T-helper 1 cell treated with Interleukin-12 subunit alpha and Interleukin-12 subunit beta and Interleukin-4 antibody, amounts not matched to agents 30 μg/mL and 1 μg/mL, for 36 hours (primary cell): ENCODE measurements around the gene IFT122.
"Not testable (repeated sequence)": the region's sequence is repeated elsewhere in the genome, so short reads cannot be mapped to it uniquely, and the experiment has no call there.

Source experiments
- H3K27ac Mint-ChIP-seq: one replicate; pipeline ENCODE4 v1.8.0; 2021; ENCODE audit warnings: mild to moderate bottlenecking, mixed read lengths
- H3K27me3 Mint-ChIP-seq: one replicate; pipeline ENCODE4 v1.8.0; 2021; ENCODE audit warnings: low read depth, mixed read lengths
- H3K36me3 Mint-ChIP-seq: one replicate; pipeline ENCODE4 v1.8.0; 2021; ENCODE audit warnings: low read depth, mixed read lengths
- H3K4me1 Mint-ChIP-seq: one replicate; pipeline ENCODE4 v1.8.0; 2021; ENCODE audit warnings: low read depth, mixed read lengths
- H3K4me3 Mint-ChIP-seq: one replicate; pipeline ENCODE4 v1.8.0; 2021; ENCODE audit warnings: mild to moderate bottlenecking, moderate library complexity, mixed read lengths
- H3K9me3 Mint-ChIP-seq: one replicate; pipeline ENCODE4 v1.8.0; 2021; ENCODE audit warnings: mixed read lengths

Gene IFT122

GRCh38 chr3:129498603-129499488 lies 58.8 kb downstream of the IFT122 start:
- not testable (repeated sequence) for H3K4me1 Mint-ChIP-seq, H3K36me3 Mint-ChIP-seq, H3K4me3 Mint-ChIP-seq, H3K9me3 Mint-ChIP-seq, H3K27ac Mint-ChIP-seq, H3K27me3 Mint-ChIP-seq

- H3K4me1 Mint-ChIP-seq, H3K27me3 Mint-ChIP-seq, H3K27ac Mint-ChIP-seq: not testable (repeated sequence)
Measured at GRCh38 chr3:129499604-129500333, 59.7 kb downstream of the IFT122 start.

GRCh38 chr3:129500334-129500658 lies 60.3 kb downstream of the IFT122 start:
- Mint-ChIP-seq H3K4me3 (no peak overlapping the region), H3K27ac (no peak overlapping the region), H3K9me3 (no peaks in the 10 kb centered on the region), H3K36me3 (no peaks in the 10 kb centered on the region), H3K4me1 (no peaks in the 10 kb centered on the region), H3K27me3 (no peaks in the 10 kb centered on the region)

More at GRCh38 chr3:129499604-129500333, 59.7 kb downstream of the IFT122 start:
- not testable (repeated sequence) for H3K4me3 Mint-ChIP-seq, H3K9me3 Mint-ChIP-seq, H3K36me3 Mint-ChIP-seq

GRCh38 chr3:129501630-129502029 lies 61.6 kb downstream of the IFT122 start:
- Mint-ChIP-seq H3K4me1 (no peaks in the 10 kb centered on the region), H3K9me3 (no peaks in the 10 kb centered on the region), H3K4me3 (no peak overlapping the region), H3K27ac (no peak overlapping the region), H3K36me3 (no peaks in the 10 kb centered on the region), H3K27me3 (no peaks in the 10 kb centered on the region)

- no peak overlapping the region for H3K27ac Mint-ChIP-seq
Measured at GRCh38 chr3:129502641-129503408, 62.8 kb downstream of the IFT122 start.

GRCh38 chr3:129503471-129504291 lies 63.7 kb downstream of the IFT122 start:
- Mint-ChIP-seq H3K27me3 (no peaks in the 10 kb centered on the region), H3K36me3 (no peaks in the 10 kb centered on the region), H3K27ac (no peak overlapping the region), H3K4me3 (no peak overlapping the region), H3K9me3 (no peaks in the 10 kb centered on the region), H3K4me1 (no peaks in the 10 kb centered on the region)

More at GRCh38 chr3:129502641-129503408, 62.8 kb downstream of the IFT122 start:
- no peaks in the 10 kb centered on the region for H3K4me1 Mint-ChIP-seq
- no peaks in the 10 kb centered on the region for H3K36me3 Mint-ChIP-seq
- no peaks in the 10 kb centered on the region for H3K9me3 Mint-ChIP-seq
- H3K27me3 Mint-ChIP-seq, result no peaks in the 10 kb centered on the region
- H3K4me3 Mint-ChIP-seq, result no peak overlapping the region

GRCh38 chr3:129504471-129505100 lies 64.6 kb downstream of the IFT122 start:
- H3K36me3 Mint-ChIP-seq, result no peaks in the 10 kb centered on the region
- no peaks in the 10 kb centered on the region for H3K9me3 Mint-ChIP-seq

GRCh38 chr3:129505341-129505740 lies 65.3 kb downstream of the IFT122 start:
- no peaks in the 10 kb centered on the region for H3K9me3 Mint-ChIP-seq
- no peaks in the 10 kb centered on the region for H3K27me3 Mint-ChIP-seq
- no peak overlapping the region for H3K27ac Mint-ChIP-seq
- H3K36me3 Mint-ChIP-seq, result no peaks in the 10 kb centered on the region
- H3K4me1 Mint-ChIP-seq, result no peaks in the 10 kb centered on the region
- no peak overlapping the region for H3K4me3 Mint-ChIP-seq

More at GRCh38 chr3:129504471-129505100, 64.6 kb downstream of the IFT122 start:
- Mint-ChIP-seq H3K27me3 (no peaks in the 10 kb centered on the region), H3K4me3 (no peak overlapping the region), H3K4me1 (no peaks in the 10 kb centered on the region), H3K27ac (no peak overlapping the region)

- H3K4me1 Mint-ChIP-seq, result peaks cover 5% of the 10 kb centered on the region
- no peak overlapping the region for H3K27ac Mint-ChIP-seq
- no peaks in the 10 kb centered on the region for H3K9me3 Mint-ChIP-seq
- no peaks in the 10 kb centered on the region for H3K36me3 Mint-ChIP-seq
- no peaks in the 10 kb centered on the region for H3K27me3 Mint-ChIP-seq
- H3K4me3 Mint-ChIP-seq, result no peak overlapping the region
Measured at GRCh38 chr3:129506231-129506742, 66.3 kb downstream of the IFT122 start.

- Mint-ChIP-seq H3K4me1 (peaks cover 5% of the 10 kb centered on the region), H3K4me3 (no peak overlapping the region), H3K36me3 (no peaks in the 10 kb centered on the region), H3K9me3 (no peaks in the 10 kb centered on the region), H3K27me3 (no peaks in the 10 kb centered on the region), H3K27ac (no peak overlapping the region)
Measured at GRCh38 chr3:129507181-129507831, 67.3 kb downstream of the IFT122 start.

GRCh38 chr3:129512595-129512994 lies 72.6 kb downstream of the IFT122 start:
- Mint-ChIP-seq H3K4me3 (no peak overlapping the region), H3K27me3 (no peaks in the 10 kb centered on the region), H3K4me1 (peaks cover 5% of the 10 kb centered on the region), H3K27ac (no peak overlapping the region), H3K36me3 (no peaks in the 10 kb centered on the region), H3K9me3 (no peaks in the 10 kb centered on the region)

- Mint-ChIP-seq H3K27me3 (no peaks in the 10 kb centered on the region), H3K4me3 (no peak overlapping the region), H3K9me3 (no peaks in the 10 kb centered on the region), H3K27ac (no peak overlapping the region), H3K36me3 (no peaks in the 10 kb centered on the region), H3K4me1 (peaks cover 5% of the 10 kb centered on the region)
Measured at GRCh38 chr3:129513705-129514104, 73.7 kb downstream of the IFT122 start.

GRCh38 chr3:129514110-129514509 lies 74.1 kb downstream of the IFT122 start:
- H3K27me3 Mint-ChIP-seq, result no peaks in the 10 kb centered on the region
- H3K4me1 Mint-ChIP-seq, result peaks cover 5% of the 10 kb centered on the region
- no peak overlapping the region for H3K4me3 Mint-ChIP-seq
- no peaks in the 10 kb centered on the region for H3K9me3 Mint-ChIP-seq
- no peak overlapping the region for H3K27ac Mint-ChIP-seq
- no peaks in the 10 kb centered on the region for H3K36me3 Mint-ChIP-seq
